ENCODE measurements around the gene SLC2A5. TPM values are rescaled to one million over a fixed set of nuclear protein-coding genes. Genes with fewer than 3 reads are reported as not detected.
A peak's percentile ranks its signal among the peaks of the same experiment; 100 is the strongest.

Gene SLC2A5
- total RNA-seq, 4 donors from 2014 or later: 12.4 to 730 (median 340) TPM

GRCh38 chr1:8989061-8989460 is 80.4 kb downstream of the SLC2A5 start:
- Histone ChIP-seq H3K9me3 (no peaks in the 10 kb centered on the region), H3K27ac (no peak overlapping the region), H3K27me3 (no peaks in the 10 kb centered on the region), H3K4me3 (no peak overlapping the region), H3K36me3 (no peaks in the 10 kb centered on the region), H3K4me1 (peaks cover 0 to 5% (median 2%) of the 10 kb centered on the region in 4 donors)
- TF ChIP-seq CTCF (IDR thresholded peaks at IDR 0.05) (no peak), POLR2A (IDR thresholded peaks at IDR 0.05) (no peak)
- DNase-seq: no peak

DNA sequence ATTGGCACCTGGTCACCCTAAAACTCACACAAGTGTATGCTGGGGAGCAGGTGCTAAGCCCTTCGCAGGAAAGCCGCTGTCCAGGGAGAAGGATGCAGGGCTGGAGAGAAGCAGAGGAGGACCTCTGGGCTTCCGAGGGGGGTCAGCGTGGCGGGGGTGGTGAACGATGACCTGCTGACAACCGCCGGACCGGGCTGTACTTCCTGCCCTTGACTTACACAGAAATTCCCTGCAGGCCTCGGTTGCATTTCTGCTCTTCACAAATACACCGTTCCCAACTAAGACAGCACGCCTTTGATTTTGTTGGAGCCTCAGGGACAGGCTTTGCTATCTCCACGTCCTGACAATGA is 80.8 kb downstream of the SLC2A5 start:
- TF ChIP-seq CTCF (IDR thresholded peaks at IDR 0.05): no peak
- H3K4me1 ChIP-seq: peaks cover 0 to 5% (median 2%) of the 10 kb centered on the region in 4 donors
- no peak overlapping the region for H3K27ac ChIP-seq

GRCh38 chr1:8987881-8988617 is 81.4 kb downstream of the SLC2A5 start:
- DNase-seq: peak; percentile 51 to 81 (median 65)
- H3K27ac ChIP-seq: no peak overlapping the region
- H3K4me3 ChIP-seq: no peak overlapping the region
- TF ChIP-seq POLR2A (IDR thresholded peaks at IDR 0.05) (no peak), CTCF (IDR thresholded peaks at IDR 0.05) (peak; percentile 40 to 96 (median 84))
- peaks cover 0 to 5% (median 2%) of the 10 kb centered on the region in 4 donors for H3K4me1 ChIP-seq
- no peaks in the 10 kb centered on the region for H3K36me3 ChIP-seq
- no peaks in the 10 kb centered on the region for H3K27me3 ChIP-seq
- H3K9me3 ChIP-seq: no peaks in the 10 kb centered on the region

More for the DNA sequence above, 80.8 kb downstream of the SLC2A5 start:
- no peaks in the 10 kb centered on the region for H3K9me3 ChIP-seq
- DNase-seq: no peak
- H3K36me3 ChIP-seq: no peaks in the 10 kb centered on the region
- H3K27me3 ChIP-seq: no peaks in the 10 kb centered on the region
- no peak overlapping the region for H3K4me3 ChIP-seq

- Histone ChIP-seq H3K9me3 (no peaks in the 10 kb centered on the region), H3K27ac (peak overlapping the region in 1 of 4 donors; percentile 0), H3K4me1 (peaks cover 0 to 5% (median 2%) of the 10 kb centered on the region in 4 donors), H3K27me3 (no peaks in the 10 kb centered on the region), H3K4me3 (no peak overlapping the region), H3K36me3 (no peaks in the 10 kb centered on the region)
- TF ChIP-seq CTCF (IDR thresholded peaks at IDR 0.05) (no peak), POLR2A (IDR thresholded peaks at IDR 0.05) (no peak)
- DNase-seq: no peak
These were observed 82.6 kb downstream of the SLC2A5 start for GRCh38 chr1:8986814-8987190.

DNA sequence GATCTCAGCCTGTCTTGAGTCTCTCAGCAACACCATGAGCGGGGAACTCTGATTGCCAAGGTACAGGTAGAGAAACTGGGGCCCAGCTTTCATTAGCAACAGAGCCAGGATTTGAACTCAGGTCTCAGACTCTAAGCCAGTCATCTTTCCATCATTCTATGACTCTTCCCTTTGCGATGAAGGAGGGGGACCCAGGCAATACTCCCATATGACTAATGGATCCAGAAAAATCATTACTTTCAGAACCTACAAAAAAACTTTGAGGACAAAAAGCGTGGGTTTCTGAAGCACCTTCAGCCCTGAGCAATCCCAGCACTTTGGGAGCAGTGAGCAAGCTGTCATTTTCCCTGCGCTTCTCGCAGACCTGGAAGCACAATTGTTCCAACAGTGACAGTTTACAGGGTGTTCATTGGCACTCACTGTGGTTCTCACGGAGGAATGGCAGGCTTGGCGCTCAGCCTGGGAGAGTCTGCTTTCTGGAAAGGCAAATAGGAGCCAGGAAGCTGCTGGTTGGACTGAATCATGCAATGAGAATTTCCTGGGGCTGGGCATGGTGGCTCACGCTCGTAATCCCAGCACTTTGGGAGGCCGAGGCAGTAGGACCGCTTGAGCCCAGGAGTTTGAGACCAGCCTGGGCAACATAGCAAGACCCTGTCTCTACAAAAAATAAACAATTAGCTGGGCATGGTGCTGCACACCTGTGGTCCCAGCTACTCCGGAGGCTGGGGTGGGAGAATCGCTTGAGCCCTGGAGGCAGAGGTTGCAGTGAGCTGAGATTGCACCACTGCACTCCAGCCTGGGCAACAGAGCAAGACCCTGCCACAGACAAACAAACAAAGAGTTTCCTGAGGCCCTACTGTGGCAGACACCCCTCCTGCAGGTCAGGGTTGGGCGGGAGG is 83.3 kb downstream of the SLC2A5 start:
- TF ChIP-seq POLR2A (IDR thresholded peaks at IDR 0.05) (no peak), CTCF (IDR thresholded peaks at IDR 0.05) (no peak)

More for the DNA sequence above, 83.3 kb downstream of the SLC2A5 start:
- peak in 2 of 3 donors; percentile 64 to 67 for DNase-seq
- Histone ChIP-seq H3K4me1 (peaks cover 0 to 5% (median 2%) of the 10 kb centered on the region in 4 donors), H3K27ac (peak overlapping the region in 1 of 4 donors; percentile 0), H3K9me3 (no peaks in the 10 kb centered on the region), H3K36me3 (no peaks in the 10 kb centered on the region), H3K27me3 (no peaks in the 10 kb centered on the region), H3K4me3 (no peak overlapping the region)

Small RNA genes lying within 50 kb of the gene (small RNA-seq; reads per million reads assigned to genes)
- gene RF00424: 0 to 0.06 reads per million in 2 donors

Other genes with a start within 250 kb of the SLC2A5 start
- 100 to 1,000 TPM; 355 to 547 (median 484) TPM for gene ENO1, start 190.9 kb downstream of the SLC2A5 start, total RNA-seq
- not detected for gene CA6, start 123.8 kb downstream of the SLC2A5 start, total RNA-seq
- 1 to 10 TPM in 1 of 4 donors, not detected in 3; 3.3 TPM for gene SLC2A7, start 43.2 kb downstream of the SLC2A5 start, total RNA-seq
- gene GPR157, start 59.5 kb upstream of the SLC2A5 start, total RNA-seq: 100 to 1,000 TPM in 1 of 4 donors, 10 to 100 TPM in 2, 1 to 10 TPM in 1; 3.3 to 208 (median 10.4) TPM
- 10 to 100 TPM; 23.1 to 72.9 (median 37.2) TPM for gene H6PD, start 165.1 kb upstream of the SLC2A5 start, total RNA-seq
- 100 to 1,000 TPM in 2 of 4 donors, 10 to 100 TPM in 2; 69.3 to 168 (median 94.1) TPM for gene SPSB1, start 223.3 kb upstream of the SLC2A5 start, total RNA-seq

All from Peyer's patch (tissue), 4 donors.